GM19025 (cell line): ENCODE results near the gene ACTRT2.

Source experiments
- ATAC-seq: cut with Tn5 transposase; IDR thresholded peaks from one replicate; pipeline ENCODE4 v1.9.1; 2021; ENCODE audit warnings: mild to moderate bottlenecking, low read depth, moderate library complexity; ENCODE audit not compliant: unreplicated experiment

The ACTRT2 gene

DNA sequence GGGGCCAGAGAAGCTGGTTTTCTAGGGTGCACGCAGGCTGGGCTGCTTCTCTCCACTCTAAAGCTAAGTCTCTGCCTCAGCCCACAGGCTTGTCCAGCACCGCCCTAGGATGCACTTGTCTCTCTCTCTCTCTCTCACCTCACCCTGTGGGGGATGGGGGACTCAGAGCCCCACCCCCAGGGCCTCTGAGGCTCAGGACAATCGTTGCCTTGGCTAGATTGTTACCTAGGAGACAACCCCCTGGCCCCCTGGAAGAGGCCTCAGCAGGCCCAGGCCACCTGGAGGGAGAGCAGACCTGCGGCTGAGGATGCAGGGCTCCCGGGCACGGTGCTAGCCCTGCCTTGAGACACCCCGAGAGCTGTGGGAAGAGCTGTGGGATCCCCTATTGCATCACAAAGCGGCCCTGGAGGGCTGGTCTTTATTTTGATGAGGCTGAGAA lies at the start of gene ACTRT2:
Gene ACTRT2 (plus strand): TSS at position 235 of the 439 bp plus-strand sequence. CDS start 220 bp downstream, outside the sequence.
- no peak for ATAC-seq

DNA sequence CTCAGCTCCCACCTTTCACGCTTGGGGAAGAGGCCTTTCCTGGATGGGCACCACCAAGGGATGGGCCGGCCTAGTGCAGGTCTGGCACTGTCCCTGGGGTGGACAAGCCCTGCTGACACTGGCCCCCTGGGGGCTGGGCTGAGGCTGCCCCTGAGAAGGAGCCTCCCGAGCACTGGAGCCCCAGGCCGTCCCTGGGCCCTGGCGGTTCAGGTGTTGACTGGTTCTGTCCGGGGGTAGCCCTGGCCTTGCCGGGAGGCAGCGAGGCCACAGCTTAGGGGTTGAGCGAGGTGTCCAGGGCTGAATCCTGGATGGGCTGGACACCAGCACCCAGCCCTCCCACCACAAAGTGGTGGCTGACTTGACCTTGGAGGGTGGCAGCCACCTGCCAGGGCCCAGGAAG lies 49.7 kb upstream of the ACTRT2 start:
- no peak for ATAC-seq

DNA sequence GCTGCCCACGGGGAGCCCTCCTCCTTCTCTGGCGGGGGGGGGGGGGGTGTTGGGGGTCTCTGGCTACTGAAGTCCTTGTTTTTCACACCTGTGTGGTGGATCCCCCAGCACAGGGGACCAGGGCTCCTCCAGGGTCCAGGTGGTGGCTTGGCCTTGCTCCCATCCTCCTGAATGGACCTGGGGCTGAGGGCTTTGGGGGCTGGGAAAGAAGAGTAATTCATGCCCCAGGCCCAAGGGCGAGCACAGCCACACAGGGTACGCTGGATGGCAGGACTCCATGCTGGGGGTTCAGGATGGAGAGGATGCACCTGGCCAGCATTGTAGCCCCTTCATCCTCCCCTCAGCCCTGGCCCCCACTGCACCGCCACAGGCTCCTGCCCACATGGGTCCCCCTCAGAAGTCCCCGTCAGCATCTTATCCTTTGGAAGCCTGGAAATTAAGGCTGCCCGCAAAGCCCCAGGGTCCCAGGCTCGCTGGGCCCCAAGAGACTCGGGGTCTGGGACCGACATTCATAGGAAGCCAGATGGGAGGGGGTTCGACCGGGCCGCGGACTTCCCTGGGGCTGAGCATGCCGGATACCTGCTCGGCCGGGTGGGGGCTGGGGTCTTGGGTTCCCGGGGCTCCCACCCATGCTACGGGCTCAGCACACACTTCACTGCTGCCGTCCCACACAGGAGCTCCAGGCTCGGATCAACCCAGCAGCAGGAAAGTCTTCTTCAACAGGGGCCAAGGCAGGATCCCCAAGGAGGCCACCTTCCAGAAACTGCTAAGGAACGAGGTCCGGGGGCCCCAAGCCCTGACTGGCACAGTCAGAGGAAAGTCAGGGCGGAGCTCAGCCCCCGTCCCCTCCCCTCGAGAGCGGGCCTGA lies 49.0 kb upstream of the ACTRT2 start:
- no peak for ATAC-seq

DNA sequence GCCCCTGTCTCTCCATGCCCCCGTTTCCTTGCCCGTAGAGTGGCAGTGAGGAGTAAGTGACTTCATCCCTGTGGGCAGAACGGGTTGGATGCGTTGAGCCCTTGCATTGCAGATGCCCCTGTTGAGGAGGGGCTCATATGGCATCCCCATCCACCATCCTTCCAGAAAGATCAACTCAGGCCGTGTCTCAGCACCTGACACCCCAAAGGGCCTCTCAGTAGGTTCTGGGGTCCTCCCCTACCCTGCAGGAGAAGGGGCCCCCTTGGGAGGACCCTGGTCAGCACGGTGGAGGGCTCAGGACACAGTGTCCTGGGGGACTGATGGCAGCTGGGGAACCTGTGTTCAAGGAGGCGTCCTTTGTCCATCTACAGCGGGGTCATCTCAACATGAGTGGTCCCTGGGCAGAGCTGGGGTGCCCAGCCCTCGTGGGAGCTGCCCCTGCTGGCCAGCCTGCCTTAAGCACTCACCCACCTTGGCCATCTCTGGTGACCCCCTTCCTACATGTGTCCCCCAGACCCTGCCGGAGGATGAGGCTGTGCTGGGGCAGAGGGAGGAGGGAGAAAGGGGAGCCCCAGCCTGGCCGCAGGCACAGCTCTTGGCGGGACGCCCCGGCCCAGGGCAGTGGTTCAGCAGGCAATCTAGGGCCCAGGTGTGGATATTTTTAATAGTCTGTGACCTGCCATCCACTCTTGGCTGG lies 48.2 kb upstream of the ACTRT2 start:
- ATAC-seq = no peak

DNA sequence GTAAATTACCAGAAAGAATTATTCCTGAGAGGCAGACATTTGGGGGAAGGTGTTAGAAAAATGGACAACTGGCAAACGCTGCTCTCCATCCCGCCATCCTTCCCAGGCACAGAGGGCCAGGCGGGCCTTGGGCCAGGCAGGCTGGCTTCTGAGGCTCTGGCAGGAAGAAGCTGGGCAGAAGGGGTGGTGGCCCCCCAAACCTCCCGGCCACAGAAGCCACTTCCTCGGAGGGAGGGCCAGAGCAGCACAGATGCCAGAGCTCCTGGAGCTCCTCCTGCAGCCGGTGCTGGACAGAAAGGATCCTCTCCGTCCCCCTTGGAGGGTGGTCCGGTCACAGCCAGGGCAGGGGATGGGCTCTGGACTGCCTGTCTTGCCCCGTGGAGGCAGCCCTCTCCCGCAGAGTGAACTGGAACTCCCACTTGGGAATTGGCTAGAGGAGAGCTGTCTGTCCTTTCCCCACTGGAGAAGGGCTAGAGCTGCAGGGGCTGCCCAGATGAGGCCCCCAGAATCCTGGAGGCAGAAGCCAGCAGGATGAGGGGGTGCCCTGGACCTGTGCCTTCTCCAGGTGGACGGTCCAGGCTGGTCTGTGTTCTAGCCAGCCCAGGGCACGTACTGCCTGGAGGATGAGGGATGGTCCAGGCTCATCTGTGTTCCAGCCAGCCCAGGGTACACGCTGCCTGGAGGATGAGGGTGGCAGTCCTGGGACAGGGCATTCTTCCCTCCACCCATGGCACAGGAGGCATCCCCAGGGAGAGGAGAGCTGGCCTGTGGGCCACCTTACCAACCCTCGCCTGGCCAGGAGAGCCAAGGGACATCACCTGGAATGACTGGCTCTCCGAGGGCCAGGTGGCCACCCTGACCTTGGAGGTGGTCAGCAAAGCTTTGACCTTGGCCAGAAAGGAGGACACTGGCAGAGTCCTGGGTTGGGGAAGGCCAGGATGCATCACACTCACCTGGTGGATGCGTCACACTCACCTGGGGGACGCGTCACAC lies 47.4 kb upstream of the ACTRT2 start:
- ATAC-seq = no peak

DNA sequence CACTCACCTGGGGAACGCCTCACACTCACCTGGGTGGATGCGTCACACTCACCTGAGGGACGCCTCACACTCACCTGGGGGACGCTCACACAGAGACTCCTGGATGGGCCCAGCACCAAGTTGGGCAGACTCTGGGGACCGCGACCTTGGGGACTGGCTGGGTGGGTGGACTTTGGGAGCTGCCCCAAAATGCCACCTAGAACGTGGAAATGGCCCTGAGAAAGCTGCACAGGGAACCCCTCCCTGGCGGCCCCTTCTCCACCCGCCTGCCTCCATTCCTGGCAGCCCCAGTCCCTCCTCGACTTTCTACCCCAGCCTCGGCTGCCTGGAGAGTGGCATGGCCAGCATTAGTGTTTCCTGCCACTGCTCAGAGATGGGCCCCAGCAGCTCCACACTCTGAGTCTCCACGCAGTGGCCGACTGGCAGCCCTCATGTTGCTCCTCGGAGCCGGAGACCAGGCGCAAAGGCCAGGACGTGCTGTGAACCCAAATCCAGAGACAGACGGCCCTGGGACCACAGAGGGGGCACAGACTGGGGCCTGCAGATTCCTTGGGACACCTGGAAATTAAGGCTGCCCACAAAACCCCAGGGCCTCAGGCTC lies 46.5 kb upstream of the ACTRT2 start:
- no peak for ATAC-seq

DNA sequence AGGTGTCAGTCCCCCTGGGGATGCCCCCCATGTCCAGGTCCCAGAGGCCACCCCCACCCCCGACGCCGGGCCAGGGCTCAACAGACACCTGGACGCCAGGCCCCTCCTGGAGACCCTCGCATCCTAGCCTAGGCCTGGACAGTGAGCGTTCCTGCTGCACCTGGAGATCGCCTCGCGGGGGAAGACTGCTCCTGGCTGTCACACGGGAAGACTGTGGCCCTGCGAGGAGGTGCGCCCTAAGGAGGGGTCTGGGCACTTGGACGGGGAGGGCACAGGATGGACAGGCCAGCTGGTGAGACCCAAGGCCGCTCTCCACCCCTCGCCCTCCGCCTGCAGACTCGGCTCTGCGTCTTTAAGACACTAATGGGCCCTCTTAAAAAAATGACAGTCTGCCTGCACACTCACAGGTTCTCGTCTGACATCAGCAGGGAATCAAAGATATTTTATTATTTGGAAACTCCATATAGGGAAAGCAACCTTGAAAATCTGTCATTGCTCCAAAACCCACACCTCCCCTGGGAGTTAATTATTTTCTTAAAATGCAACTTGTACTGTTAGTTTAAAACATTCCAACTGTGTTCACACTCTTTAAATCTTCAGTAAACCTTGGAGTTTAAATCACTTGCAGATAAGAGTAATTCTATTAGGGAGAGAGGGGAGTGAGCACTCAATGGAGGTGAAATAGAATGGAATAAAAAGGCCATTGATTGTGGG lies 45.6 kb upstream of the ACTRT2 start:
- ATAC-seq = no peak

DNA sequence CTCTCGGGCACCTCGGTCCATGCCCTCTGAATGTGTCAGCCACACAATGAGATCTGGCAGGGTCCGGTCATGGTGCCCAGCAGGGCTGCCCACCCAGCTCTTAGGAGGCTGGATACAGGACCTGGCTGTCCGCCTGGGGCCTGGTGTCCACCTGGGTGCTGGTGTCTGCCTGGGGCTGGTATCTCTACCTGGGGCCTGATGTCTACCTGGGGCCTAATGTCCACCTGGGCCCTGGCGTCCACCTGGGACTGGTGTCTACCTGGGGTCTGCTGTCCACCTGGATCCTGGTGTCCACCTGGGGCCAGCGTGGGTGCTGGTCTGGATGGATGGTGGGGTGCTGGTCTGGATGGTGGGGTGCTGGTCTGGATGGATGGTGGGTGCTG lies 45.1 kb upstream of the ACTRT2 start:
- no peak for ATAC-seq

DNA sequence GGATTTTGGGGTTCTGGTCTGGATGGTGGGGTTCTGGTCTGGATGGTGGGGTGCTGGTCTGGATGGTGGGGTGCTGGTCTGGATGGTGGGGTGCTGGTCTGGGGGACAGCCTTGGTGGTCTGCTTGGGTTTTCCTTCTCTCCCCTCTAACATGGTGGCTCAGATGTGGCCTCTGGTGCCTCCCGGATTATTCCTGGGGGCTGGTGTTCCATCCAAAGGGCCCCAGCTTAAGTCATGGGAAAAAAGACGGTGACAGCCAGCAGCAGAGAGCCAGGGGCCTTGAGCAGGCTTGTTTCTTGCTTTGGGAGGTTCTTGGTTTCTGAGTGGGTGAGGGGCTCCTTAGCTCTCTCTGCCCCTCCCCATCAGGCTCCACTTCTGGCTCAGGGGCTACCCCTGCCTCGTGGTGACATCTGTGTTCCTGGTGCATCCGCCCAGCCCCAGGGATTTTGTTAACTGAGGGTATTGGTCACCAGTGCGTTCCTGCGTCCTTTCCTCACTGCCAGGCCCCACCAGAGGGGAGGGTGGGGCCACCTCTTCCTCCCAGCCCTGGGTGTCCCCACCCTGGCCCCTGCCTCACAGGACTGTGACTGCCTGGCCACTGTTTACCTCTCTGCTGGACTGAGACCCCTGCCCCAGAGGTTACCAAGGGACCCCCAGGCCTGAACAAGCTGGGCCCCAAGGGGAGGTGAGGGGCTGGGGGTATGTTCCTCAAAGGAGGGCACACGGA lies 43.2 kb upstream of the ACTRT2 start:
- ATAC-seq = no peak

DNA sequence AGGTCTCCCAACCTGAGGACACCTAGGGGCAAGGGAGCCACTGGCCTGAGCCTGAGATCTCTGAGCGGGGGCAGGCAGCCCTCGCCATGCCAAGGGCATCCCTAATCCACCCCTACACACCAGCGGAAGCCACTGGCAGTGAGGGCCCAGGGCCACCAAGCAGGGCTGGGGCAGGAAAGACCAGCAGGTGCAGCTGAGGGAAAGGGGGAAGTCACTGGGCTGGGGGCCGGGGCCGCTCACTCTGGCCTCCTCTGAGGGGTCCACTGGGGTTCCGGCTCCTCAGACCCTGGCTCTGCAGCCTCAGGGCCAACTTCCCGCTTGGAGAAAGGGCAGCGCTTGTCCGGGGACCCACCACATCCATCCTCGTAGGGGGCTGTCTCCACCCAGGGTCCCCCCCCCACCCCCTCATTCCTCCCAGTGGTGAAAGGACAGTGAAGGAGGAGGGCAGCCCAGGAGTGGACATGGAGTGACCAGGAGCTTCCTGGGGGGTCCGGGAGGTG lies 42.5 kb upstream of the ACTRT2 start:
- ATAC-seq = no peak

DNA sequence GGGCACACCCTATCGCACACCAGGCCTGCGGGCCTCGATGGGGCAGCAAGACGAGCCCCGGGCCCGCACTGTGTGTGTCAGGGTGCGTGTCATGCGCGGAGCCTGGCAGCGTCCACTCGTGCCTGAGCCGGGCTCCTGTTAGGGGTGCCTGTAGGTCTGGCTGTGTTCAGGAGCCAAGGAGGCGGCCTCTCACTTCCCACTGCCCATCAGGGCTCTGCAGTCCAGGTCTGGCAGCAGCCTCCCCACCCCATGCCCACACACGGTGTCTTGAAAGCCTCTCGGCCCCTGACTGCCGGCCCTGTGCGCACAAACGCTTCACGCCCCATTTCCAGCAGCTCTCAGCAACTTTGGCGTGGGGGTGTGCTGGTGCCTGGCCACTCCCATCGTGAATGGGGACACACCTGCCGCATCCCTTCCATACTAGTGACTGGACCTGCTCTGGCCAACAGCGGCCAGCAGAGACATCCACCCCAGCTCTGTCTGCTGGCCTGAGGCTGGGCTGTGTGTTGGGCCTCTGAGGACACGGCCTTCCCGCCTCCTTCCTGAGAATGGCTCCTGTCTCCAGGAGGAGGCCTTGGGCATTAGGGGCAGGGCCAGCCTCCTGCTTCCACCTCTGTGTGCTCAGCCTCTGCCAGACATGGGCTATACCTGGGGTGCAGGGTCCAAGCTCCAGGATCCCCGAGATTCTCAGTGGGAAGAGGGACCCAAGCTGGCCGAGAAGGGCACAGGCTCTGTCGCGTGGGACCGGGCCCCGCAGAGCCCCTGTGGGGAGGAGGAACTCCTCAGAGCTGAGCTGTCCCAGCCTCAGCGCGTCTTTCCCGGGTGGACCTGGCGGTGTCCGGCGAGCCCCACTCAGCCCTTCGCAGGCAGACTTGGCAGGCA lies 41.8 kb upstream of the ACTRT2 start:
- no peak for ATAC-seq

DNA sequence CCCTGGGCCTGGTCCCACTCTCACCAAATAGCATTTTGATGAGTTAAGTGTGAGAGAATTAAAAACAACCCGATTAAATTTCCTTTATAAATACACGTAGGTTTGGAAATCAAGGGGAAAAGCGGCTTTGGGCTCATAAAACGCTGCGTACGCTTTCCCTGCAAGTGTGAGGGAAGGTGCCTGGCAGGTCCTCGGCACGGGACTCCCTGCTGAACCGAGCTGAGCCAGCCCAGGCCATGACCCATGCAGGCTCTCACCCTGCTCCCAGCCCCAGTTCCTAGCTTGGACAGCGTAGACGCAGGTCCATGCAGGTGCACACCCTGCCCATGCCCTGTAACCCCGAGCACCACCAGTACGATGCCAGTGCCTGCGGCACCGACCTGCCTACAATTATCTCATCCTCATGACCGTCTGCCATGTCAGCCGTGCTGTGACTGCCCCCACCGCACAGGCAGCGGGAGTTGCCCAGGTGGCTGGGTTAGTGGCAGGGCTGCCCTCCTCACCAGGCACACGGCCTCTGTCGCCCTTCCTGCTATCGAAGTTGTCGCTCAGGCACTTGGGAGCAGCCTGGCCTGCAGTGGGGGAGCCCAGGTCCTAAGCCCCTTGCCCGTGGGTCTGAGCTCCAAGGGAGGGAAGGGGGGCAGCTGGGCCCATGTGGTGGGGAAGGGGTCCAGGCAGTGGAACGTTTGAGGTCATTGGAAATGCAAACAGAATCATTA lies 41.0 kb upstream of the ACTRT2 start:
- no peak for ATAC-seq

DNA sequence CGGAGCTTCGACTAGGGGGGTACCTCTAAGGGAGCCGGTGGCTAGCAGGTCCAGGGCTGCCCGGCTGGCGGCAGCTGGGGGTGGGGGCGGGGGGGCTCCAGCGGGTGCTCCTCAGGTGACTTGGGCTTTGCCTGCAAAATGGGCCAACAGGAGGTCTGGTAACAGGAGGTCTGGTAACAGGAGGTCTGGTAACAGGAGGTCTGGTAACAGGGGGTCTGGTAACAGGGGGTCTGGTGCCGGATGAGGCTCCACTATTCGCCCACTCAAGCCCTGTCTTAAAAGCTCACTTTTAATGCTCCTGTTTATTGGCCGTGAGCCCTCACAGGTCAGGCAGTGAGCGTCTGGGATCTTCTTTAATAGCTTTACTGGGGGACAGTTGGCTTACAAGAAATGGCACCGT lies 40.4 kb upstream of the ACTRT2 start:
- no peak for ATAC-seq

DNA sequence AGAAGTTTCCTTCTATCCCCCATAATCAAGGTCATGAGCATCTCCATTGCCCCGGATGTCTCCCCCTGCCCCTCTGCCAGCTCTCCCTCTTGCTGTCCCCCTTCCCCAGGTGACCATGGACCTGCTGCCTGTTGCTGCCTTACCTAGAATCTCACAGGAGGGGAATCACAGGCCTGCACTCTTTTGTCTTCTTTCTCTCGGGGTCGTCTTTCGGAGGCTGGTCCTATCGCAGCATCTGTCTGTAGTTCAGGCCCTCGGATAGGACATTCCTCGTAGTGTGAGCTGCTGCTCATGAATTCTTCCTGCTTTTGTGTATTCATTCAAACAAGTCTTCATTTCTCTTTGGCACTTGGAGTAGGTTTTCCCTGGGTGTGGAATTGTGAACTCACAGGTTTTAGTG lies 39.9 kb upstream of the ACTRT2 start:
- ATAC-seq = no peak

DNA sequence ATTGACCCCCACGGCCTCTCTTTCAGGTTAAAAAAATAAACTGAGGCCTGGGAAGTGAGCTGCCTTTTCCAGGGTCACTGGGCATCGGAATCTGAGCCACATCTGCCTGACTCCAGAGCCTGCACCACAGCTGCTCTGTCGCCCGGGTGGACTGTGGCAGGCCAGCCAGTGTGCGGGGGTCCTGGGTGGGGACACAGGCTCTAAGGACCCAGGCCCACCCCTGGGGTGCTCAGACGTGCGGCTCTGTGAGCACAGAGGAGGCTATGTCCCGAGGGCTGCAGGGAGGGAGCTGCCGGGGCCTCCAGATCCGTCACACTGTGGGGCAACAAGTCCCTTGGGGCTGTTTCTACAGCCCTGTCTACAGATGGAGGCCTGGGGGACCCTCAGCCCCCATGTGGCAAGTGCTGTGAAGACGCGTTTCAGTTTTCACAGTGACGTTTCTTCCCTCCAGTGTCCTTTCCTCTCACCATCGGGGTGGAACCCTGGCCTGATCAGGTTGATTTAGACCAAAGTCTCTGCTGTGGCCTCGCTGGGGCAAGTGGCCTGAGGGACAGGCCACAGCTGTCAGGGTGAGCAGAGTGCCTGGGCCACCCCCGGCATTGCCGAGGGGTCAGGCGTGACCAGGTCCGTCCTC lies 39.2 kb upstream of the ACTRT2 start:
- ATAC-seq = no peak

DNA sequence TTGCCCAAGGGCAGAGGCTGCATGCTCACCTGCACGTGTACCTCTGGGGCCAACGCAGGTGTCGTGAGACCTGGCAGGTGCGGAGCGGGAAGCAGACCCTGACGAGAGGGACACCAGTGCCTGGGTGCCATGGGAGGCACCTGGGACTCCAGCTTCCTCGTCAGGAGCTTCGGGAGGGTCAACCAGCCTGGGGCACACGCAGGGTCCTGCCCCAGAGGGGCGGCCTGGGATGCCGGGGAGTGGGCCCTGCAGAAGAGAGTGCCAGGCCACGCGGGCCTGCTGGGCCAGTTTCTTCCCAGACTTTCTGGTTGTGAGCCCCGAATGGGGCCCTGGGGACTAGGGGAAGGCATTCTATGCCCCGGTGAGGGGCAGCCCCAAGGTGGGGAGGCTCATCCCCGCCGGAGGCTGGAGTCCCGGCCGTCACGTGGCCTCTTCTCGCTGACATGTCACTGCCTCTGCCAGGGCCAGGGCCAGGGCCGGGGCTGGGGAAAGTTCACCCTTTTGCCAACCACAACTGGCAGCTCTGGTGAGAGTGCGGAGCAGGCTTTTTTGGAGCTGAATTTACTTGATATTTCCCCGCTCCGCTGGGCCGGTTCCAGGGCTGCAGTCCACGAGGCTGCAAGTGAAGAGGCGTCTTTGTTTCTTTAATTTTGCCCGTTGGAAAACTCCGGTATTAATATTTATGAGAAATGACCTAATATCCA lies 38.5 kb upstream of the ACTRT2 start:
- ATAC-seq = no peak
